CD4-positive, alpha-beta T cell treated with Interleukin-15 for 1 hour (primary cell): Measurements from ENCODE around the gene CHRND.

ENCODE experiments used
- DNase-seq: peaks from one replicate; pipeline ENCODE4 v3.0.0-alpha.2; 2020

Gene CHRND

DNA sequence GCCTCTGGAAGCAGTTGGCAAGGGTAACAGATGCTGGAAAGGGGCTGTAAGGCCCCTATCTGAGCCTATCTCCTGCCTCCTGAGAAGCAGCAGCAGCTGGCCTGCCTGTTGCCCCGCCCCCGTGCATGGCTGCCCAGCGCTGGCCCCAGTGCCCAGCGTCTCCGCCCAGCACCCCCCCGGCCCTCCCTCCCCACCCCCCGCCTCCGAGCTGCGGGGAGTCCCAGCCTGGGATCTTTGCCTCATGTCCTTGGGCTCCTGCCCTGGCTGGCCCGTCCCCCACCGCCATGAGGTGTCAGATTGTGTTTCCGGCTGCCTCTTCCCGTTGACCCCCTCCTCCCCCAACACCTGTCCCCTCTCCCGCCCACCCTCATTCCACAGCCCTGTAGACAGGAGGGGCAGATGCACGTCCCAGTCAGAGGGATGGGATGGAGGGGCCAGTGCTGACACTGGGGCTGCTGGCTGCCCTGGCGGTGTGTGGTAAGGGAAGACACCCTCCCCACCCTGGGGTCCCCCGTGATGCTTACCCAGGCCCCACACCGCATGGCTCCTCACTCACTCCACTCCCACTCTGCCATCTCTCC is at the start of gene CHRND:
CHRND (plus strand) TSS at position 370 of the 581 bp plus-strand sequence; CDS start at position 426, 56 bp downstream.
- no peak for DNase-seq

DNA sequence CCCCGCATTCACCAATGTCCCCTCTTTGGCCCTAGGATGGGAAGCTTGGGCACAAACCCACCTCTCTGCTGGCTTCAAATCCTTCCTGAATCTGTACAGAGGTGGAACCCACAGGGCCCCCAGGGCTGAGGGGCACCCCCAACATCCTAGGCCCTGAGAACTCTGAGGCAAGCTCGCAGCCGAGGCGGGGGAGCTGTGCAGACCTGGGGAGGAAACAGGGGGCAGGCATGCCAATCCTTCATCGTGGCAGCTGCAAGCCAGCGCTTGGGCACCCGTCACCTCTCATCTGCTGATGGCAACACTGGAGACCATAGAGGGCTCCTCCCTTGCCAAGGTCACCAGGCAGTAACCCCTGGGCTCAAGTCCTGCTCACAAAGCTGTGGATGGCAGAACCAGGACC is 49.2 kb upstream of the CHRND start:
- no peak for DNase-seq

DNA sequence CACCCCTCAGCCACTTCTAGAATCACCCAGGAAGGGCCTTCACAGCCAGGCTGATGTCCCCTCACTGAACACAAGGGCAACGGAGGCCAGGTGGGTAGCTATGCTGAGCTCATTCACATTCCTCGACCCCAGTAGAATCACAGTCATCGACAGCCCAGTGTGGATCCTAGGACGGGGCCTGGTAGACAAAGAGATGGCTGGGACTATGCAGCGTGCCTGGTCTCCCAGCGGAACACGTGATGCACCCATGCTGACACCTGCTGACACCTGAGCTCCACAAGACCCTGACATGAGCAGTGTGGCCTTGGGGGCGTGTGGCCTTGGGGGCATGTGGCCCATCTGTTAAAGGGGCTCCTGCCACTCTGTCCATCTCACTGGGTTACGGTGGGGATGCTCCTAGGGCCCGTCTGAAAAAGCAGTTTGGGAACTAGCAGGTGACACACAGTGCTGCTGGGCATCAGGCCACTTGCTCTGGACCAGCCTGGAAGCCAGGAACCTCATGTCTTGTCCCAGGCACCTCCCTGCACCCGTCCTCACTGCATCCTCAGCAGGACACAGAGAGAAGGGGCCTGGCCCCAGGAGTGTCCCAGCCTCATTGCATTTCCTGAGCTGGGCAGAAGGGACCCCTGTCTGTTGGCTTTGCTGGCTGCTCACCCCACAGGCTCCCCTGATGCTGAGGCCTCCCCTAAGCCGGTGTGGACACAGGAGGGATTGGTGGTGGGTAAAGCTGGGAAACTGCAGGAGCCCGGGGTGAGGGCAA is 48.0 kb upstream of the CHRND start:
- peak; percentile 1 for DNase-seq

DNA sequence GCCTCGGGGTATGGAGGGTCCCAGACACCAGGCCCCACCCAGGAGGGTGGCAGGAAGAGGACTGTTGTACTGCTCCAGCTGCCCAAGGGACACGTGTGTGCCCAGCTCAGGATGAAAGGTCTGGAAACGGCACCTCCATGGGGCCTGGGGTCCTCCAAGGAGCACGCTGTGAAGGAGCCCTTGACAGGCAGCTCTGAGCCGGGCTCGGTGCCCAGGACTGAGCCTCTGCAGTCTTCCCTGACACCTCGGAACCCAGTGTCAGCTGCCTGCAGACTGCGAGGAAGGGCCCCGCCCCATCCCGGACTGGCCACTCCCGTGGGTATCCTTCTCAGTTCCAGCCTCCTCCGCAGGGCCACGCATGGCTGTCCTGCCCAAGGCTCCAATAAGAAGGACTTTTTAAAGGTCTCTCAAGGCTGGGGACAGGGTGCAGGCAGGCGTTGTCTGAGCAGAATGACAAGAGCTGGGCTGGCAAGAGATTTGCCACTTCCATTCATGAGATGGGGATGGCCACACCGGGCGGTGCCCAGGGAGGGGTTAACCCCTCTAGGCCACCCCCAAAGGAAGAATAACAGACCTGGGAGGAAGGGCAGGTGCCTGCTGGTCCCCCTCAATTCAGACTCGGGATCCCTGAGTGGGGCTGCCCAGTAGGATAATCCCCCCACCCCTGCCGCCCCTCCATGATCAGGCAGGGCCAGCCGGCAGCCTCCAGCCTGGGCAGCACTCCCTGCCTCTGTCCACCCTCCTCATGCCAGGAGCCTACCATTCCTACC is 47.2 kb upstream of the CHRND start:
- peak; percentile 2 for DNase-seq

DNA sequence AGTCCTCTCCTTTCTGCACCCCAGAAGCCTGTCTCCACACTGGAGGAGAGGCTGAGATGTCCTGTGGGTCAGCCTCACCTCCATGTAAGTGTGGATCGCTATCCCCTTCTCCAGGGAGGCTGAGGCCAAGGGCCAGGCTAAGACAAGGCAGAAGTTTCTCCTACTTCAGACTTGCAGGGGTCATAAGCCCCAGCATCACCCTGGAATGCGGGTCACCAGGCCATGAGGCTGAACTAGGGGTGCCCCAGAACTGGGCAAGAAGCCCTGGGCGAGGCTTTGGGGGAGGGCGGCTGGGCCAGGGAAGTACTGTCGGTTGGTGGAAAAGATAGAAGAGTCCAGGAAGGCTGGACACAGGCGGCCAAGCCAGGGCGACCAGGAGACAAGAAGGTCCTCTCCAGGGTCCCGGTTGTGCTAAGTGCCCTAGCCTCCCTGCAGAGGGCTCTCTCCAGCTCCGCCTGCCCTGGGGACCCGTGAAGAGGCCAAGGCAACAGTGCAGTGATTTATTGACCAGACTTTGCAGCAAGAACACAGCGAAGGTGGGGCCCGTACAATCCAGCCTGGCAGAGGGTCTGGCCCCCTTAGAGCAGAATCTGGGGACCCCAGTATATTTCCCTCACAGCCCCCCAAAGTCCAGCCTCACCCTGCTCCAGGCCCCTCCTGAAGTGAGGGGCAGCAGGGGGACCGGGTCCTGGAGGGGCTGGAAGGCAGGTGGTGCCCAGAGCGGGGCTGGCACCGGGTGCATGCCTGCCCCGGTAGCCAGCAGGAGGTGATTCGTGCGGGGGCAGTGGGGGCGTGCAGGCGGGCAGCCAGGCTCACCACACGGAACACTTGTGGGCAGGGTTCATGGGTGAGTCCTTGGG is 46.4 kb upstream of the CHRND start:
- no peak for DNase-seq

DNA sequence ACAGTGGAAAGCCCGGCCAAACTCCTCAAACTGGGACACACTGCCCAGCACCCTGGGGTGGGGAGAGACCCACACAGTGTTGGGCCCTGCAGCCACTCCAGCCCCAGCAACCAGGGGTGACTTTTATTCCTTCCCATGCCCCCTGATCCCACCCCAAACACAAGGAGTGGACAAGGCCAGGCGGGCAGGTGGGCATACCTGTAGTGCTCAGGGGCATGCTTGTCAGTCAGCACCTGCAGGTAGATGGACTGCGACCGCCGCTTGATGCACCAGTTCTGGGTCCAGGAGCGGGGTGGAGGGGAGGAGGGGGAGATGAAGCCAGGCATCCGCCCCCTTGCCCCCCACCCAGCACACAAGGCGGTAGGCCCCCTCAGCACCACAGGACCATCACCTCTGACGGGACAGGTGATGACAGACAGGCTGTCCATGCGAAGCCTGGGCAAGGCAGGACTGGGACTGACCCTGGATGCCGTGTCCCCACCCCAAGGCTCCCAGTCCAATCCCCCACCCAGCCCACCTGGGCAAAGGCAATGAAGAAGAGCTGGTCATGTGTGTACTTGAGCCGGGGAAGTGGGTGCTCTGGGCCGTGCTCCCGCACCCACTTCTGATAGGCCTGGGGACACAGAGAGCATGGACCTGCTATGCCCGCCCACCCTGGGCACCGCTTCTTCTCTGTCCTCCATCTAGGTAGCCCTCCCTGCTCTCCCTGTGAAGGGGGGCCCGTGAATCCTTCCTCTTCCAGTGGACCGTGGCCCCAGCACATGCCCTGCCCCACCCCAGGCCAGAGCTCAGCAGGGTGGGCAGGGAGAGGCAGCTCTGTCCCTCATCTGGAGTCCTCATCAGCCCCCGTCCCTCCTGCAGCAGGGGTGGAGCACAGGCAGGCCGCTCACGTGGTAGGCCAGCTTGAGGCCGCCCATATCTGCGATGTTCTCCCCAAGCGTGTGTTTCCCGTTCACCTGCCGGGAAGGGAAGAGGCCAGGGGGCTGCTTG is 45.5 kb upstream of the CHRND start:
- DNase-seq: no peak

DNA sequence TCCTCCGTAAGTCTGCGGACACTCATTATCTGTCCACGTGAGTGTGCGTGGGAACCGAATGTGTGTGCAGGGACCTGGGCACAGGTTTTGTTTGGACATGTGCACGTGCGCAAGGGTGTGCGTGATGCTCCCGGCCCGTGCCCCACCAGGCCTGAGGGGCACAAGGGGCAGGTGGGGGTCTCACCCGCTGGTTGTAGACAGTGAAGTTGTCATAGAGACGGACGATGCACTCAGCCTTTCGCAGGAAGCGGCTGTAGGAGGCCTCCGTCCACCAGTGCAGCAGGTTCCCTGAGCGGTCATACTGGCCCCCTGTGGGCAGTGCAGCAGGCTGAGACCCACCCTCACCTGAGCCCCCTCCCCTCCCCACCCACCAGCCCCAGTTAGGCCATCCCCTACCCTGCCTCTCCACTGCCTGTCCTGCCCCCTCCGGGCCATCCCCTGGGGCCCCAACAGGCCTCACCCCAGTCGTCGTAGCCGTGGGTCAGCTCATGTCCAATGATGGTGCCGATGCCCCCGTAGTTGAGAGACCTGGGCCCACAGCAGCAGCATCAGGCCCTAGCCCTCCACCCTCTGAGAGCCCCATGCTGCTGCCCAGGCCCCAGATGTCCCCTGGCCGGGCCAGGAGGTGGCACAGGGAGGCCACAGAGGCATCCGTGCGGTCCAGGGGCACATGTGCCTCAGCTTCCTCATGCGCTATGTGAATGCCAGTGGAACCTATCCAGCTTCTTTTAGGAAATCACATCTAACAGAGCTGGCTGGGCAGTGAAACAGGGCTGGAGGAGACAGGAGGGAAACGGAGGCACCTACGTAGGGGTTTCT is 44.4 kb upstream of the CHRND start:
- no peak for DNase-seq

DNA sequence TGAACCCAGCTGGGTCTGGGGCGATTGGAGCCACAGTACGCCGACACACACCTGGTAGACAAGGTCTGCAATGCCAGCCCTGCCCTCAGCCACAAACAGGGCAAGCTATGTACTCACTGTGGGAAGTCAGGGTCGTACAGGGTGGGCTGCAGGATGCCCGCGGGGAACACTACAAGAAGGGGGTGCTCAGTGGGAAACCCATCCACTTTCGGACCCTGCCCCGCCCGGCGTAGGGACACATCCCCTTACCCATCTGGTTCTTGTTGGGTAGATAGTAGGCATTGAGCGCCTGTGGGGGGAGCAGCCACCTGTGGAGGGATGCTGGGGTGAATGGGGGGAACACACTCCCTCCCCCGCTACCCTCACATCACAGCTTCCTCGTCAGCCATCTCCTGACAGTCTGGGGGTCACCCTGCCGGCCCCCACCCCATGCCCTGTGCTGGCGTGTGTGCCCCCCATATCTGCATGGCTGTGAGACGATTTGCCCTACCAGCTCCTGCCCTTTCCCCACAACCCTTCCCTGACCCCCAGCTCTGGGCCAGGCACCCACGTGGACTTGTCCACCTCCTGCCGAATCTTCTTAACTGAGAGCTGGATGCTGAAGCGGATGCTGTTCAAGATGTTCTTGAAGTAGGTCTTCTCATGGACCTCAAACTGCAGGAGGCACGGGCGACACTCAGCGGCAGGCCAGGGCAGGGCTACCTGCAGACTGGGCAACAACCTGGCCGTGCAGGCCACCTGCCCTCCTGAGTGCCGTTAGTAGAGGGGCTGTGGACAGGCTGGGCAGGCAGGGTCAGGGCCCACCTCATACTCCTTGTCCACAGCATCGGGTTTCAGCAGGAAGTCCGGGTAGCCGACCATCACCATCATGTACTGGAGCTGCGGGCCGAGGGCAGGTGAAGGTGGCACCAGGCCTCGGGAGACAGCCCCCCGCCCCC is 43.4 kb upstream of the CHRND start:
- DNase-seq: no peak

DNA sequence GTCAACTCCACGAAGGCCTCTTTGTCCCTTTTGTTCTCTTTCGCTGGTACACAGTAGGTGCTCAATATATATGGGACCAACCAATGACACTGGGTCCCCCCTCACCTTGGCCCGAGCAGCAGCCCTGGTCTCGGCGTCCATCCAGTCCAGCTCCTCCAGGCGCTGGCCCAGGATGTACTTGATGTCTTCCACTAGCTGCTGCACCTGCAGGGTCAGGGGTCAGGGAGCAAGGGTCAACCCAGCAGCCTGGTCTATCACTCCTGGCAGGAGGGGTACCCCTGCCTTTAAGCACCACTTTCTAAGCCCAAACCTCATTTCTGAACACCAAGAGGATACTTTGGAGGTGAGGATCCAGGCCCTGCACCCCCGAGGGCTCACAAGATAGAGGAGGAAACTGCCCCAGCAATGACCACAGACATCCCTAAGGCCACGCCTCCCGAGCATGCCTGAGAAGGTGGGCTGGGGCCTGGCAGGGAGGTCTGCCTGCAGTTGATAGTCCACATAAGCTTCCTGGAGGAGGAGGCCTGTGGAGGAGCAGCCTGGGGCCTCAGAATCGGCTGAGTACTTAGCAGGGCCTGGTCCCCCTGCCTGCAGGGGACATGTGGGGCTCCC is 42.5 kb upstream of the CHRND start:
- peak; percentile 13 for DNase-seq

DNA sequence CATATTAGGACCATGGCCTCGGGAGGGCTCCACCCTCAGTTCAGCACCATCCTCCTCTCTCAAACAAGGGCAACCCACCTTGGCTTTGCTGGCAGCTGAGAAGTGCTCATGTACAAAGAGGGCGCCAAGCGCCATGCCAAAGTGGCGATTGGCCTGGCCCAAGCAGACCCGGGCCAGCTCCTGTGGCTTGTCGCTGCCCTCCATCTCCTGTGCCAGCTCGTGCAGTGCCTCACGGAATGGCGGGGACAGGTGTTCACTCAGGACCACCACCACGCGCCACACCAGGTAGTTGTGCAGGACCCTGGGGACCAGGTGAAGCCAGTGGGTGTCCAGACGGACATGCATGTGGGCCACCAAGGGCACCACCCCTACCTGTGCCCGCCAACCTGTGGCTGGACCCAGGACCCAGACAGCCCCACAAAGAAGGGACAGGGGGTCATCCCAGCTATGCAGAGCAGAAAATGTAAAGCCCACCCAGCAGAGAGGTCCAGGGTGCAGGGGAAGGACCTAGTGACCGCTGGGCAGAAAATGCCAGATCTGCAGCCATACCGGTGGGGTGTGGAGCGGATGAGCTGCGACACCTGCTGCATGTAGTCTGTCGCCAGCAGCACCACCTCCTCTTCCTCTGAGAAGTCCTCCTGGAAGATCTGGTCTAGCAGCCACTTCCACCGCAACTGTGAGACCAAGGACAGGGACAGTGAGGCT is 41.9 kb upstream of the CHRND start:
- peak; percentile 9 for DNase-seq

DNA sequence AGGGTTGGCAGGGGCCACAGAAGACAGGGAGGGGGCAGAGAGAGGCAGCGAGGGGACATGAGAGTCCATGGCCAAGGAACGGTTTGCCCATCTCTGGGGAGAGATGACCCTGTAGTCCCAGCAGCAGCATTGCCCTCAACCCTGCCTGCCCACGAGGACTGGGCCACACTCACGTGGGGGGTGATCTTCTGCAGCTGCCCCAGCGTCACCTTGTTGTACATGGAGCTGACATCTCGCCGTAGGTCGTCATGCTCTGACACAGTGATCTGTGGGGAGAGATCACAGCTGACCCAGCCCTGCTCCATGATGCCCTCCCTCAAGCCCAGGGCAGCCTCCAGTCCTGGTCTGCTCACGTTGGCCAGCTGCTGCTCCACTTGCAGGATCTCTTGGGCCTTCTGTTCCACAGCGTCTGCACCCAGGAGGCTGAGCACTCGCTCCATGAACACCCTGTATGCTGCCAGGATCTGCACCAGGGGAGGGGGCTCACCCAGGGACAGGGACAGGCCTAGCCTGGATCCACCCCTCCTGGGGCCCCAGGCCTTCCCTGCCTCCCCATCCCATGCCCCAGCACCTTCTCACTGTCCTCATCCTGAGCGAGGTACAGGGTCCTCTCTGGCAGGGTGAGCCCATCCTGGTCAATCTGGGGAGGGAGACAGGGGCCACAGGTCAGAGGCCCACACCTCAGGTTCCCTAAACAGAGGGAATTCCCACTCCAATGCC is 41.2 kb upstream of the CHRND start:
- DNase-seq: no peak

DNA sequence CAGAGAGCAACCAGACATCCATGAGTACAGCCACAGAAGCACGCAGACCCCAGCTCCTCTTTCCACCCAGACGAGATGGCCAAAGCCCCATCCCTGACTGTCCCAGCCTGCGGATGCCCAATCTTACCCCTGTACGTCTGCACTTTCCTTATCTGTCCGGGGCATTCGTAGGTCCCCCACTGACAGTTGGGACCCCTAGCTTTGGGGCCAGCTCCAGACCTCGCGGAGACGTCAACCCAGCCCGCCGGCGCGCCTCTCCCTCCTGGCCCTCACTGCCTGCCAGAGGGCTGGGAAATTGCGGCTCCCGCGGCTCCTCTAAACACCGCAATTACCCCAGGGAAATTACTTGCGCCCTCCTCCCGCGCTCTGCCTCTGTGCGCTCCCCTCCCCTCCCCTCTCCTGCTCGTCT is 40.6 kb upstream of the CHRND start:
- DNase-seq: no peak

DNA sequence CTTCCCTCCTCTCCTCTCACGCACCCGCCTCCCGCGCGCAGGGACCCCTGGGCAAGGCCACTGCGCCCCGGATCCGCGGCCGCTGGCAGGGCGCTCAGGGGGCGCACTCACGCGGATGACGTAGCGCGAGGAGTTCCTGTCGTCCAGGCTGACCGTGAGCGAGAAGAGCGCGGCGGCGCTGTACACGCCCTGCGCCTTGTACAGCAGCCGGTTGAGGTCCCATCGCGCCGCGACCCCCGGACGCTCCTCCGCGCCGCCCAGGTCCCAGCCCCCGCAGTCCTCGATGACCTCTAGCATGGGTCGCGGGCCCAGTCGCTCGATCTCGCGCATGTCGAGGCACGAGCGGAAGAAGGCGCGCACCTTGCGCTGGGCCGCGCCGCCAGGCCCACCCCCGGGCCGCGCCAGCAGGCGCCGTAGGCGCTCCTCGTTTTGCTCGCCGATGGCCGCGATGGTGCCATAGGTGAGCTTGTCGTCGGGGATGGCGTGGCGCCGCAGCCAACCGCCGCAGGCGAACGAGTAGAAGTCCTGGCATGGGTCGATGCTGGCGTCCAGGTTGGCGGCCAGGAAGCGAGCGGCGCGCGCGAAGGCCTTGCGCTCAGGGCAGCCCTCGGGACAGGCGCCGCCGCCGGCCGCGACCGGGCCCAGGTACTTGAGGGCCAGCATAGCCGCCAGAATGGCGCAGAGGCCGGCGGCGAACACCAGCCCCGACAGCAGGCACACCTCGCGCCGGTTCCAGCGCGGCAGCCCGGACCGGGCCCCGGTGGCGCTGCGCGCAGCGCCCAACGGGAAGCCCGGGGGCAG is 40.0 kb upstream of the CHRND start:
- no peak for DNase-seq

DNA sequence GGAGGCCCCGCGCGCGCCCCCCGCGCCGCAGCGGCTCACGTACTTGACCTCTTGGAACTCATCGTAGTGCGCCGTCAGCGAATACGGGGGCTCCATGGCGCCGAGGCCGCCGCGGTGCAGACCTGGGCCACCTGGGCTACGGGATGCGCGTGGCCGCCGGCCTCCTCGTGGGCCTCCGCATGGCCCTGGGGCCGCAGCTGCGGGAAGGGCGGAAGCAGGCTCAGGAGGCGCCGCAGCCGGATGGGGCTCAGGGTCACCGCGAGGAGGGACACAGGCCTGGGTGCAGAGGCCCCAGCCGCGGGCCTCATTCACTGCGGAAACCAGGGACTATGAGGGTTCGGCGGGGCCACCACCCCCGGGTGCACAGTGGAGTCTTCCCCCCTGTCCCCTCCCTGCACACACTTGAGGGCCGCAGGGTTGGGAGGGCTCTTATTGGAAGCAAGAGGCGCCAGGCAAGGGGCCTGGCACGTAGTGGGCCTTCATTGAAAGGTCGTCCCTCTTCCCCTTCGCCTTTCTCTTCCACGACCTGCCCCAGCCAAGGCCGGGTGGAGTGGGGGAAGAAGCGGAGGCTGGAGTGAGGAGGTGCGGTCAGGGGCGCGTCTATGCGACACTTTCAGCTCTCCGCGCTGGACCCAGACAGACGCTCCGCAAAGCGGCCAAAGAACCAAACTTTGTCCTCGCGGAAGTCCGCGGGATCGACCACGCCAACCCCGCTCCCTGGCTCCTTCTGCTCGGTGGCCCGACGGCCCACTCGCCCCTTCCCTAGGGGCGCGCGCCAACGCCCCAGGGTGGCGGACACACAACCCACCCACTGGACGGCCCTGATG is 39.2 kb upstream of the CHRND start:
- peak; percentile 12 for DNase-seq

DNA sequence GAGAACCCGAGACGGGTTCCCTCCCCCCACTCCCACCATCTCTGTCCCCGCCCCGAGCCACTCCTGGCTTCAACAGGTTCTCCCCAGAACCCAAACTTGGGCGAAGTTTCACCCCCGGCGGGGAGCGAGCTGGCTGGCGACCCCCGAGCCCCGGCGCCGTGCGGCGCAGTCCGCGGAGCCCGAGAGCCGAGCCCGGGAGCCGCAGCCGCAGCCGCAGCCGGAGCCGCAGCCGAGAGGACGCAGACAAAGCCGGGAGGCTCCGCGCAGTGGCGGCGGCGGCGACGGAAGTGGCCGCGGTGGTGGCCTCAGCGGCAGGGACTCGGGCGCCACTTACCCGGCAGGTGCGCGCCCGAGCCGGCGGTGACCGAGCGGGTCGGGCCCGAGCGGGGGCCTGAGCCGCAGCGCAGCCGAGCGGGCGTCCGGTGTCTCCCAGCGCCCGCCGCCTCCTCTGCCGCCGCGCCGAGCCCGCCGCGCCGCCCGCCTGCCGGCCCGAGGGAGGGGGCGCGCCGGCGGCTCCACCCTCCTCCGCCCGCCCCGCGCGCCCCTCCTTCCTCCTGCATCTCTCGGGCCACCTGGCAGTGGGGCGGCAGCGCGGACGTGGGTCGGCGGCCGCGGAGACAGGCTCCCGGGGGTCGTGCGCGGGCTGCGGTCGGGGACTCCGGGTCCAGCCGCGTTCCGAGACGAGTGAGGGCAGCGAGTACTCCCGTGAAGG is 38.4 kb upstream of the CHRND start, which contains the start of gene ECEL1:
ECEL1 (minus strand) TSS at position 450 of the 712 bp plus-strand sequence. CDS start 1,181 bp downstream, outside the sequence.
- DNase-seq: no peak
